SJSA1 (cell line): Measurements from ENCODE around the gene WNT11. TPM values are rescaled to one million over a fixed set of nuclear protein-coding genes. Genes with fewer than 3 reads are reported as not detected.
A peak's percentile ranks its signal among the peaks of the same experiment; 100 is the strongest.

Experiments
- DNase-seq, 2 experiments: peaks; one replicate each; pipeline ENCODE4 v3.0.0-alpha.2; 2015 to 2020; ENCODE audit warnings: low spot score in 2 of 2, low read depth in 1 of 2
- H3K27ac ChIP-seq: fragments of 250-450 bp; sonication (Bioruptor Pico); 2 replicates; pipeline ENCODE4 v1.5.1; 2020; ENCODE audit warnings: mild to moderate bottlenecking, moderate library complexity
- H3K27me3 ChIP-seq: fragments of 250-450 bp; sonication (Bioruptor Pico); replicated peaks from 2 replicates; pipeline ENCODE4 v1.5.1; 2020; ENCODE audit warnings: mild to moderate bottlenecking, moderate library complexity
- H3K36me3 ChIP-seq: fragments of 250-450 bp; sonication (Bioruptor Pico); 2 replicates; pipeline ENCODE4 v1.5.1; 2020; ENCODE audit warnings: mild to moderate bottlenecking
- H3K4me1 ChIP-seq: fragments of 250-450 bp; sonication (Bioruptor Pico); replicated peaks from 2 replicates; pipeline ENCODE4 v1.6.1; 2021; ENCODE audit warnings: mild to moderate bottlenecking
- H3K4me3 ChIP-seq: fragments of 250-450 bp; sonication (Bioruptor Pico); 2 replicates; pipeline ENCODE4 v1.5.1; 2020; ENCODE audit warnings: mild to moderate bottlenecking
- H3K9me3 ChIP-seq: fragments of 250-450 bp; sonication (Bioruptor Pico); replicated peaks from 2 replicates; pipeline ENCODE4 v1.5.1; 2020; ENCODE audit warnings: mild to moderate bottlenecking
- total RNA-seq: library from RNA; depleted of rRNA; stranded (reverse); fragments of >200 nt; shearing (Covaris generic); gene quantifications from 2 replicates; pipeline ENCODE4 v1.2.3, GENCODE V29; 2014

Gene WNT11
- total RNA-seq, 1 experiment from 2014 or later = not detected

DNA sequence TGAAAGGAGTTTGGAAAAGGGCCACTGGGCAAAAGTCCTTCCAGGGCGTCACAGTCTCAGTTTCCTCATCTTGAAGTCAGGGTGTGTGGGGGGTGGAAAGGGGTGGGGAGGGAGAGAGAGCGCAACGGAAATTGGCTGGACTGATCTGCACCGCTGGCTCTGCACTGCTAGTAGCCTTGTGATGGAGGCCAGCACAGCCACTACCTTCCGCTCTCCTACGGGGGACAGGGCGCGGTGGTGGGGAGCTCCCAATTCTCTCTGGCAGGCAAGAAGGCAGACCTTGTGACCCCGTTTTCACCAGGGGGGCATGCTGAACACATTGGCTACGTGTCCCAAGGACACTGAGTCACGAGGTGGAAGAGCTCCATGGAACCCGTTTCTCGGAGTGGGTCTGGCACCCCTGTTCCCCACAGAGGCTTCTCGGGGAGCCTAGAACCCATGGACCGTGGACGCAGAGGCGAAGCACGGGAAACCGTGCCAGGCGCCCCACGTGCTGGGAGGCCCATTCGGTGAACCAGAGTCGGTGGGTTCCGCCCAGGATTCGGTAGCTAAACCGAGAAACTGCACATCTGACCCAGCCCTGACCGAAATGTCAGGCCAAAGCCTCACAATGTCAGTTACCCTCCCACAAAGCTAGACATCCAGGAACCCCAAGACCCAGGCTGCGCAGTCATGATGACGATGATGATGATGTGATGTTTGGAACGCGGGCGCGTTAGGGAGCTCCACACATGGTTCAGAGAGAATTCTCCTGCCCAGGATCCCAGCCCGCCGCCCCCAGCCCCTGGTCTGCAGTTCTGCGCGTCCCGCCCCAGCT, 28.3 kb upstream of the WNT11 start:
- peaks cover 5% of the 10 kb centered on the region for H3K4me1 ChIP-seq
- H3K36me3 ChIP-seq = no peaks in the 10 kb centered on the region
- H3K27me3 ChIP-seq = no peaks in the 10 kb centered on the region
- H3K4me3 ChIP-seq = peak overlapping the region; percentile 69
- peak overlapping the region; percentile 73 for H3K27ac ChIP-seq
- H3K9me3 ChIP-seq = no peaks in the 10 kb centered on the region
- DNase-seq = no peak

DNA sequence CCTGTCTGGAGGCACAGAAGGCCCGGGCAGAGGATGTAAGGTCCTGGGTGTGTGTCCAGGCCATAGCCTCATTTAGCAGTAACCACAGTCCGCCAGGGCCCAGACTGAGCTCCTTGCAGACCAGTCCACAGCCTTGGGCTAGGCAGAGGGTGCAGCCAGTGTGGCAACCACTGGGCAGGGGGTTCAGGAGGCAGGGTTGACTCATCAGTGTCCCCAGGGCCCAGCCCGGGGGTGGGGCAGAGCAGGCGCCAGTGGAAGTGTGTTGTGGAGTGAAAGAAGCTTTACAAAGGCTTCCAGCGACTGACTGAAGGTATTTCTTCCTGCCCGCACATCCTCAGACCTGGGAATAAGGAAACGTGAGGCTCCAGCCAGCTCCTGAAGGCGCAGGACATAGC, 27.7 kb upstream of the WNT11 start:
- no peaks in the 10 kb centered on the region for H3K36me3 ChIP-seq
- no peaks in the 10 kb centered on the region for H3K27me3 ChIP-seq
- no peaks in the 10 kb centered on the region for H3K9me3 ChIP-seq
- H3K4me1 ChIP-seq = peaks cover 5% of the 10 kb centered on the region
- H3K27ac ChIP-seq = no peak overlapping the region
- DNase-seq = no peak
- H3K4me3 ChIP-seq = no peak overlapping the region

DNA sequence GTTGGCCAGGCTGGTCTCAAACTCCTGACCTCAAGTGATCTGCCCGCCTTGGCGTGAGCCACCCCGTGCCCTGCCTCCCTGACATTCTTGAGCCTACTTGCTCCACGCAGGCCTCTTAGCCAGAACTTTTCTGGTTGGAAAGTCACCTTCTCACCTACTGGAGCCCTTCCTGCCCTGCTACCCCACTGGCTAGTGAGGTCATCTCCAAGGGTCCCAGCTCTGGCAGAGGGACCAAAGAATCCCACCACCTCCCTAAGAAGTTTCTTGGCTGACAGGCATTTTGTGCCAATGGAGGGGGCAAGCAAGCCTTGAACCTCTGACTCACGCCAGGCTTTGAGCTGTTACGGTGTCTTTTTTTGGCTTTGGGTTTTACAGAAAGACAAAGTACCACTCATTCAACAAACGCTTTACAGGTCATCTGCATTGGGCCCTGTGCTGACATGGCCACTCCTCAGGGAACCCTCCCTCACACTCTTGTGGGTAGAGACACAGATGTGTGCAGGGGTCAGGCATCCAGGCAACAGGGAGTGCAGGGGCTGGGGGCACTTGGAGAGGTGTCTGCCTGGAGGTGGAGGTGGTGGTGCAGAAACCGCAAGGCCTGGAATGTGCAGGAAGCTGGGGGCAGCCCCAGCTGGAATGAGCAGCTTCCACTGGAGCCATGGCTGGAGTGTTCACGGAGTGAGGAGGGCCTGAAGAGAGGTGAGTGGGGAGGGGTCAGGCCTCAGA, 27.1 kb upstream of the WNT11 start:
- Histone ChIP-seq H3K27ac (no peak overlapping the region), H3K36me3 (no peaks in the 10 kb centered on the region), H3K4me3 (no peak overlapping the region), H3K4me1 (peaks cover 5% of the 10 kb centered on the region), H3K9me3 (no peaks in the 10 kb centered on the region), H3K27me3 (no peaks in the 10 kb centered on the region)
- no peak for DNase-seq

DNA sequence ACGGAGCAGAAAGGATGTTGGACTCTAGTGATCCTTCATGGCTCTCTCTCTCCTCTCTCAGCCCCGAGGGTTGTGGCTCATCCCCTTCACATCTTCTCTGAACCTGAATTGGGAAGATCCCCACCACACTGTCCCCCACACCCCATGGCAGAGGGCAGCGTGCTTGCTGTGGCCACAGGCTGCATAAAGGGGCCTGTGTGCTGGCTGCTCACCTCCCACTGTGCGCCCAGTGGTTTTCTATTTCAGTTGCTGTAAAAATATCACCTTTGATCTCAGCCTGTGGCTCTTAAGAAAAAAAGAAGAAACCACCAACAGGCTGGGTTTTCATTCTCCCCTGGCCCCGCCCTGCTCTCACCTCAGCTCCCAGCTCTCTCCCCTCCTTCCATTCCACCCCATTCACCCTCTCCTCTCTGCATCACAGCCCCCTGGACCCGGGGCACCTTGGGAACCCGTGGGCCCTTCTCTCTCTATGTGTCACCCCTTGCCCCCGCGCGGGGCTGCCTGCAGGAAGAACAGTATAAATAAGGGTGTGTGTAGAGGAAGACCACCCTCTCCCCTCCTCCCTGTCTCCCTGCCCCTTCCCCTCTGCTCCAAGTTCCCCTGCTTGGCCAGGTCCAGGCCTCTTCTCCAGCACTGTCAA, 25.8 kb upstream of the WNT11 start:
- no peaks in the 10 kb centered on the region for H3K27me3 ChIP-seq
- H3K27ac ChIP-seq = no peak overlapping the region
- no peak overlapping the region for H3K4me3 ChIP-seq
- no peak for DNase-seq
- H3K36me3 ChIP-seq = no peaks in the 10 kb centered on the region
- peaks cover 5% of the 10 kb centered on the region for H3K4me1 ChIP-seq
- H3K9me3 ChIP-seq = no peaks in the 10 kb centered on the region

DNA sequence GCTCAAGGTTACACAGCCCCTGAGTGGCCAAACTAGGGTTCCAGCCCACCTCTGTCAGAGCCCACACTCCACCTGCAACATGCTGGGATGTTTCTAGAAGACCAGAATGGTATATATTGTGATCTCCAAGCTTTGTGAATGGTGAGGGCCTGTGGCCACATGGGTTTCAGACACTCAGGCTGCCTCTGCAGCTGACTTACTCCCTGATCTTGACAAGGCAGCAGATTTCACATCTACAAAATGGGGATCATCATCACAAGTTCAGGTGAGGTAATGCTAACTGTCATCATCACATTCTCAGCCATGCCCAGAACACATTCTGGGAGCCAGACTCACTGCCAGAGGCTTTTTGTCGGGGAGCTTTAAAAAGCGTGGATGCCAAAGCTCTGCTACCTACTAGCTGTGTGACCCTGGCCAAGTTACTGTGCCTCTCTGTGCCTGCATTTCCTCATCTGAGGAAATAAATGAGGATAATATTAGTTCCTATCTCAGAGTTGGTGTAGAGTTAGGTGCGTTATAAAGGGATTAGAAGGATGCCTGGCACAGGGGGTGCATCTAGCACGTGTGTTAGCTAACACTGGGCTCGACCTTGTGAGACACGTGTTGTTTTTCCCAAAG, 24.9 kb upstream of the WNT11 start:
- H3K27ac ChIP-seq = no peak overlapping the region
- no peak overlapping the region for H3K4me3 ChIP-seq
- H3K27me3 ChIP-seq = no peaks in the 10 kb centered on the region
- DNase-seq = no peak
- no peaks in the 10 kb centered on the region for H3K9me3 ChIP-seq
- H3K4me1 ChIP-seq = peaks cover 5% of the 10 kb centered on the region
- no peaks in the 10 kb centered on the region for H3K36me3 ChIP-seq

DNA sequence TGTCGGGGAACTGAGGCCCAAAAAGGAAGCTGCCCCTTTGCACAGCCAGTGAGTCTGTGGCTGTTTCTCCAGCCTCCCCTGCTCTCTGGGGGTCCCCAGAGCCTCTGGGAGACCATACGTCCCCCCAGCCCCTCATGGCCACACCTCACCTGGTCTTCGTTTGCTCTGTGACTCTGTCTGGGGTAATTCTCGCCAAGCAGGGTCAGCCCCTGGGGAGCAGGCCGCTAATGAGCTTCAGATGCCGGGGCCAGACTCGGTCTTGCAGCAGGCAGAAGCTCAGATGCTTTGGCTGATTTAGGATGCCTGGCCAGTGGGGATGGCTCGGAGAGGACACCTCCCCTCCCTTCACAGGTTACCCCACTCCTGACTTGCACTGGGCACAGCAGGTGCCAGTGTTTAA, 24.1 kb upstream of the WNT11 start:
- no peaks in the 10 kb centered on the region for H3K9me3 ChIP-seq
- H3K4me3 ChIP-seq = no peak overlapping the region
- DNase-seq = no peak
- no peaks in the 10 kb centered on the region for H3K27me3 ChIP-seq
- H3K4me1 ChIP-seq = peaks cover 5% of the 10 kb centered on the region
- no peaks in the 10 kb centered on the region for H3K36me3 ChIP-seq
- no peak overlapping the region for H3K27ac ChIP-seq

DNA sequence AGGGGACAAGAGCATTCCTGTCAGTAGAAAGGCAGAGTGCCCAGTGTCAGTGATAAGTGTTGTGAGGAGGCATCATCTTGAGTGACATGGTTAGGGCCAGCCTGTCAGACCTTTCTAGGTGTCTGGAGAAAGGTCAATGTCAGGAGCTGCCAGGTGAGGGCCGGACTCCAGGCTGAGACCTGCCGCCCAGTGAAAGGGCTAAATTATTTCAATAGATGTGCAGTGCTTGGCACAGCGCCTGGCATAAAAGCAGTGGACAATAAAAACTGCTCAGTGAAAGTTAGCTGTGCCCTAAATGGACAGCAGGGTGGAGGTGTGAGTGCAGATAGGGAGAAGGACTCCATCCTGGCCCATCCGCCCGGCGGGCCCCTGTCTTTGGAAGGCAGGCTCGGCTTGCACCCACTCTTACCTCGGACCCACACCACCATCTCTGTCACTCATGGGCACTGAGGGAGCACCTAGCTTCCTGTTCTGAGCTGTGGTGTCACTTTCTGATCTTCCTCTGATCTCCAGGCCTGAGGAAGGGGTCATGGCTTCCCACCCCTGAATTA, 23.5 kb upstream of the WNT11 start:
- H3K27ac ChIP-seq = no peak overlapping the region
- H3K27me3 ChIP-seq = no peaks in the 10 kb centered on the region
- no peak for DNase-seq
- H3K36me3 ChIP-seq = no peaks in the 10 kb centered on the region
- no peaks in the 10 kb centered on the region for H3K9me3 ChIP-seq
- H3K4me1 ChIP-seq = peaks cover 4% of the 10 kb centered on the region
- no peak overlapping the region for H3K4me3 ChIP-seq

DNA sequence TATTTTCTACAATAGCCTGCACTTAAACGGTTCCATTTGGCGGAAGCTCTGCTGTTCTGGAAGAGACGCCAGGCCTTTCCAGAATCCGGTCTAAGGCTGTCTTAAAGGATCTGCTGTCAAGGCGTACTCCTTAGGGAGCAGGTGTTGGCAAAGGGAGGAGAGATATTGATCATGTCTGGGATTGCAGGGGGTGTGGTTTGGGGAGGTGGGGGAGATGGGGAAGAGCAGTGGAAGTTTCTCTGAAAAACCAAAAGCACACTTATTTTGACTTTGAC, 22.5 kb upstream of the WNT11 start:
- no peaks in the 10 kb centered on the region for H3K27me3 ChIP-seq
- H3K4me1 ChIP-seq = no peaks in the 10 kb centered on the region
- no peak overlapping the region for H3K4me3 ChIP-seq
- no peaks in the 10 kb centered on the region for H3K9me3 ChIP-seq
- DNase-seq = no peak
- H3K36me3 ChIP-seq = no peaks in the 10 kb centered on the region
- H3K27ac ChIP-seq = no peak overlapping the region

DNA sequence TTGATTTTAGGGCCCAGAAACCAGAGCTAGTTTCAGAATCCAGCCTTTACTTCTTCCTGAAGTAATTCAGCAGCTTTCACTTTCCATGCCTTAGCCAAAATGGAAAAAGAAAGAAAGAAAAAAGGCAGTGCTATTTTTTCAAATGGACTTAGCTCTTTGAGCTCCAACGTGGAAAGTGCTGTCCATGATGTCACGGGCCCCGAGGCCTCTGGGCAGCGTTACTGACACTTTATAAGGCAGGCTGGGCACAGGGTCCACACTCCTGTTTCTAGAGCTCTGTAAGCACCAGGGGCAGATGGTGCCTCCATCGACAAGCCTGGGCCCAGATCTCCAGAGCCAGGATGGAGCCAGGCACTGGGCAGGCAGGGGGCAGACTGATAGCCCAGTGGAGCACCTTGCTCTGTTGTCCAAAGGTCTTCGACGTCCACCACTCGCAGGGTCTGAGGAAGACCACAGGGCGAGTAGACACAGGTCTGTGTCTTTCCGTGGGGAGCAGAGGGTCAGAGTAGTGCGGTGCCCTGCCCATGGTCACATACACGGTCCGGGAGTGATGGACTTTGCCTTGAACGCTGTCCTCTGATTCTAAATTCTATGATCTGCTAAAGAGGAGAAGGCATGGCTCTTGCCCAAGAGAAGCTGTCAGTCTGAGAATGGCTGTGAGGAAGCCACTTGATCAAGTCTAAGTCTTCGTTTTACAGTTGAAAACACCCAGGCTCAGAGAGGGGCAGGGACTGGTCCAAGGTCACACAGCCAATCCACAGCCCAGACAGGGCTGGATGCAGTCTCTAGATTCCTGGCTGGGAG, 22.0 kb upstream of the WNT11 start:
- no peaks in the 10 kb centered on the region for H3K9me3 ChIP-seq
- no peak for DNase-seq
- no peaks in the 10 kb centered on the region for H3K4me1 ChIP-seq
- H3K27ac ChIP-seq = no peak overlapping the region
- no peaks in the 10 kb centered on the region for H3K27me3 ChIP-seq
- H3K36me3 ChIP-seq = no peaks in the 10 kb centered on the region
- no peak overlapping the region for H3K4me3 ChIP-seq

DNA sequence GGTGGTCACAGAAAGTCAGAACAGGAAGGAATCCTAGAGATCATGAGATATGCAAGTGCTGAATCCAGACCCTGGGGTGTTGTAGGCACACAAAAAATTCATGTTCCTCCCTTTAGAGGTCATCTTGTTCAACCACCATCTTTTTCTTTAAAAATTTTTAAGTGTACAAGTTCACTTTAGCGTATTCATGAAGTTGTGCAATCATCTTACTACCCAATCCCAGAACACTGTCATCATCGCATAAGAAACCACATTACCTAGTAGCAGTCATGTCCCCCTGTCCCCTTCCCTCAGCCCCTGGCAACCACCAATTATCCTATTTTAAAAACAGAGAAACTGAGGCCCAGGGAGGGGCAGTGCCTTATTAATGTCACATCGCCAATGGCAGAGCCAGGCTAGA, 20.3 kb upstream of the WNT11 start:
- Histone ChIP-seq H3K36me3 (no peaks in the 10 kb centered on the region), H3K9me3 (no peaks in the 10 kb centered on the region), H3K4me1 (no peaks in the 10 kb centered on the region), H3K27me3 (no peaks in the 10 kb centered on the region), H3K27ac (no peak overlapping the region), H3K4me3 (no peak overlapping the region)
- no peak for DNase-seq

DNA sequence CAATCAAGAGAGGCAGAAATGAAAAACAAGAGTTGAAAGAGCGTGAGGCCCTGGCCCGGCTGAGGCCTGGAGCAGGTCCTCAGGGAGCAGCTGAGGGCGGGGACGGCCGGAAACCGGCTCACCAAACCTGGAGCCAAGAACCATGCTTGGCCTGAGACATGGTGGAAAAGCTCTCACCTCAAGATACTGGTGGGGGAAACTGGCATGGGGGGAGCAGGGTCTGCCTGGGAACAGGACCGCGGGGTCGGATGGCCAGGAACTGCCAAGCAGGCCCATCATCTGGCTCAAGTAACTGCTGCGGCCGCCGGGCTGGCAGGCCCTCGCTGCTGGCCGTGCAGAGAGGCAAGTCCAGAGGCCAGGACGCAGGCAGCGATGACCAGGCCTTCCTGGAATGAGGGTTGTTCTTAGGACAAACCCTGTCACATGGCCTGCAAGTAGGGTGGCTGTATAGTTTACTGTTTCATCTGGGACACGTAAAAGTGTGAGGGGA, 18.9 kb upstream of the WNT11 start:
- Histone ChIP-seq H3K9me3 (no peaks in the 10 kb centered on the region), H3K36me3 (no peaks in the 10 kb centered on the region), H3K4me1 (no peaks in the 10 kb centered on the region), H3K27ac (no peak overlapping the region), H3K4me3 (no peak overlapping the region), H3K27me3 (no peaks in the 10 kb centered on the region)
- DNase-seq = no peak

DNA sequence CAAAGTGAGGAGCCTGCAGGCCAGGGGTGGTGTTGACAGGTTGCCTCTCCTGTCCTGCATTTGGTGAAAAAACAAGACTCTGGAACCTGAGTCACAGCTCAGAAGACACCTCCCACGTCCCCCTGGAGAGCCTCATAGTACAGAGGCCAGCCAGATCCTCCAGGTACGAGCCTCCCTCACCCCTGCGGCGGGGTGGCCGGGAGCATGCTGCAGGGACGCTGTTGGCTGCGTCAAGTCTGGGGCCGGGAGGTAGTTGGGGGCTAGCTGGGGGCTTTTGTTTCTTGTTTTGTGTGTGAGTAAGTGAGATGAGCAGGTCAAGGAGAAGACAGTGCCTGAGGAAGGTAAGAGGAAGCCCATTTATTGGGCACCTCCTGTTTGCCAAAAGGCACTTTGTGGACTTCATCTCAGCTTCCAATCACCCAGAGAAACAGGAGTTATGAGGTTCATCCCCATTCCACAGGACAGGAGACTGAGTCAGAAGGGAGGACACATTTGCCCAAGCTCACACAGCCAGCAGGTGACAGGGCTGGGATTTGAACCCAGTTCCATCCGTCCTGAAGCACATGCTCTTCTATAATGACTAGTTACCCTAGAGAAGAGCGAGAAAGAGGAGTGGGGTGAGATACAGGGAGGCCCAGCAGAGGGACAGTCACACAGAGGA, 18.3 kb upstream of the WNT11 start:
- H3K27me3 ChIP-seq = no peaks in the 10 kb centered on the region
- H3K9me3 ChIP-seq = no peaks in the 10 kb centered on the region
- no peaks in the 10 kb centered on the region for H3K36me3 ChIP-seq
- H3K27ac ChIP-seq = no peak overlapping the region
- no peak for DNase-seq
- no peaks in the 10 kb centered on the region for H3K4me1 ChIP-seq
- H3K4me3 ChIP-seq = no peak overlapping the region

DNA sequence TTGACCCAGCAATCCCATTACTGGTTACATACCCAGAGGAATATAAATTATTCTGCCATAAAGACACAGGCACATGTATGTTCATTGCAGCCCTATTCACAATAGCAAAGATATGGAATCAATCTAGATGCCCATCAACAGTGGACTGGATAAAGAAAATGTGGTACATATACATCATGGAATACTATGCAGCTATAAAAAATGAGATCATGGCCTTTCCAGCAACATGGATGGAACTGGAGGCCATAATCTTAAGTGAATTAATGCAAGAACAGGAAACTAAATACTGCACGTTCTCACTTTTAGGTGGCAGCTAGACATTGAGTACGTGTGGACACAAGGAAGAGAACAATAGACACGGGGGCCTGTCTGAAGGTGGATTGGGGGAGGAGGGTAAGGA, 15.1 kb upstream of the WNT11 start:
- no peak for DNase-seq
- H3K4me3 ChIP-seq = no peak overlapping the region
- no peaks in the 10 kb centered on the region for H3K36me3 ChIP-seq
- H3K27me3 ChIP-seq = no peaks in the 10 kb centered on the region
- H3K9me3 ChIP-seq = no peaks in the 10 kb centered on the region
- no peak overlapping the region for H3K27ac ChIP-seq
- no peaks in the 10 kb centered on the region for H3K4me1 ChIP-seq
